Measurements from ENCODE around the gene ENOX1.

The ENOX1 gene

DNA sequence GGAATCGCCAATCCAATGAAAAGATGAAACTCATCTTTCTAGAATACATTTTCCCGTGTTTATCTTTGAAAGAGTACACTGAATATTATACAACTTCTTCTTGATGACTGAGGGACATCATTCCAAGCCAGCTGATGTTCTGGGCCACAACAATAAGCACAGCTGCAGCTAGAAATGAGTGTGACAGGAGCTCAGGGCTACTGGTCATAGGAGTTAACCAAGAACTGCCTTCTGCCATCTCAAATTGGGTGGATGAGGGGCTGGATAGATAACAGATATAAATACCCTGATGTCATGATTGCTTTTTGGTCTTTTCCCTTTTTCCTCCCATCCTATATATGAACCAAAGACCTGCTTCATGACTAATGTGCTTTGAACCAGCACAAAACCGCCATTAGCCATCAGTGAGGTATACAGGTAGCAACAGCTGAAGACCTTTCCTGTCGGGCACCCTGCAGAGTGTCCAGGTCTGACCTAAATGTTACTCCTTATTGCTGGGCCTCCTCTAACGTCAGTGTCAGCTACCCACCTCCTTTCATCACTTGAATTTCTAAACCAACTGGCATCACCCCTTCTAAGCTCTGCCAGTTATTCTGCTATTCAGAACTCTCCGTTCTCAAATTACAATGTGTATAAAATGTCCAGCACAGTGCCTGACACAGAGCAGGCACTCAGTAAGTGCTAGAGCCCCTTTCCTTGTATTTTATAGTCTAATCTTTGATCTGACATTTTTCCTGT, 178.2 kb downstream of the ENOX1 start:
- DNase-seq (ENCODE audit: low spot score): no peak

DNA sequence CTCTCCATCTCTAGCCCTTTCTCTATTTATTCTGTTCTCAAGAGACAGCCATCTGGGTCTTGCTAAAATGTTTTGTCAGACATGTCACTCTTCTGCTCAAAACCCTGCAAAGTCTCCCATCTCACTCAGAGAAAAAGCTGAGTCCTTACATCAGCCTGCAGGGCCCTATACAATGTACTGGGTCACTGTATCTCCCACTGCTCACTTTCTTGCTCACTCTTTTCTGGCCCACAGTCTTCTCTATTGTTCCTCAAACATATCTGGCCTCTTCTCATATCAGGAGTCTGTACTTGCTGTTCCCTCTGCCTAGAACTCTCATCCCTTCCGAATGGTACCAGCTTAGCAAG, 189.2 kb downstream of the ENOX1 start:
- no peak for DNase-seq (ENCODE audit: low spot score)

DNA sequence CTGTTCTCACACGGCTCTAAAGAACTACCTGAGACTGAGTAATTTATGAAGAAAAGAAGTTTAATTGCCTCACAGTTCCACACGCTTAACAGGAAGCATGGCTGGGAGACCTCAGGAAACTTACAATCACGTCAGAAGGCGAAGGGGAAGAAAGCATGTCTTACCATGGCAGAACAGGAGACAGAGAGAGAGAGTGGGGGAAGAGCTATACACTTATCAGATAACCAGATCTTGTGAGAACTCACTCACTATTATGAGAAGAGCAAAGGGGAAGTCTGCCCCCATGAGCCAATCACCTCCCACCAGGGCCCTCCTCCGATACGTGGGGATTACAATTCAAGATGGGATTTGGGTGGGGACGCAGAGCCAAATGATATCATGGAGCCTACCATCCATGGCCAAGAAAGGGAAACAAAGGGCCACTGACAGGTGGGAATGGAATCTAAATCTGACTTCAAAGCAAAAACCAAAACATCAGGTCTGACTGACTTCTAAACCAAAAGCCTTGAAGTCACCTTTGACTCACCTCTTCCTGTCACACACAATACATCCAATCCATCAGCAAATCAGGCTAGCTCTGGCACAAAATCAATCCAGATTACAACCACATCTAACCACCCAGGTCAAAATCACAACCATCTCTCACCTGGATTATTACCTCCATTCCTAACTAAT, 189.7 kb downstream of the ENOX1 start:
- DNase-seq (ENCODE audit: low spot score): no peak

DNA sequence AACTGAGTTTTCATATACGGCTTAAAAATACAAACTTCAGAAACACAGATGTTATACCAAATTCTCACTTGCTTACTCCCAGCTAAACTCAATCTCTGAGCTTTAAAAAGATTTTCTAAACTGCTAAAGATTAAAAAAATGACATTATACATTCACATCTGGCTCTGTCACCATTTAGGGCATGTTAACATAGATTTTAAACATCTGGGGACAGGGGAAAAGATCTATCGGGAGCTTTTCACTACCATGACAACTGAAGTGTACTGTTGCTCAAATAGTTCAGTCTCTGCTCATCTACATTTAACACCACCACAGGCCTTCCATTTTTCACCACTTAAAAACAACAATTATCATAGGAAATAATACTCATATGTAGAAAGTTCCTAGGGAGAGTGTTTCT, 190.8 kb downstream of the ENOX1 start:
- no peak for DNase-seq (ENCODE audit: low spot score)

DNA sequence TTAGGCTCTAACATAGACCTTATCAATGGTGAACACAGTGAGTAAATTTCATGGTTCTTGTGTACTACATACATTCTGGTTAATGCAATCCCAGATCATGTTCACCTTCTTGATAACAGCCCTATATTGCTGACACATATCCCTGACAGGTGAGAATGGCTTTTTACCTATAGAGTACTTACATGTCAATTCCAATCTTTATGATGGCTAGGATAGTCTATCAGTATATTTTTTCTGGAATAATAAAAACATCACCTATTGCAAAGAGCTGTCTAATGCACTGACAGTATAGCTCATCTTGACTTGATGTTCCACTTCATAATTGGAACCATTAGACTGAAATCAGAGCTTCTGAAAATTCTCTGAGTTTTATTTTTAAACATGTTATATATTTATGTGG, 199.4 kb downstream of the ENOX1 start:
- no peak for DNase-seq (ENCODE audit: low spot score)

DNA sequence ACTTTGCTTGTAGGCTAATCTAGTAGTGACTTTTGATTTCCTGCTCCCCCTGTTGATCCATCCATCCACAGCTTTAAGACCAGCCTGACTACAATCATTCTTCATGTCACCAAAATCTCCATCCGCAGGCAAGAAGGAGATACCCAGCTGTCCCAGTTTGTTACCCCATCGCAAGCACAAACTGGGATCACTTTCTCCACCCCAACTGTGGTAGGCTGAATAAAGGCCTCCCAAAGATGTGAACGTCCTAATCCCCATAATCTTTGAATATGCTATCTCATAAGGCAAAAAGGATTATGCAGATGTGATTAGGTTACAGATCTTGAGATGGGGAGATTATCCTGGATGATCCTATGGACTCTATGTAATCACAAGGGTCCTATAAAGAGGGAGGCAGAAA, 202.0 kb downstream of the ENOX1 start:
- DNase-seq (ENCODE audit: low spot score): peak; percentile 24

DNA sequence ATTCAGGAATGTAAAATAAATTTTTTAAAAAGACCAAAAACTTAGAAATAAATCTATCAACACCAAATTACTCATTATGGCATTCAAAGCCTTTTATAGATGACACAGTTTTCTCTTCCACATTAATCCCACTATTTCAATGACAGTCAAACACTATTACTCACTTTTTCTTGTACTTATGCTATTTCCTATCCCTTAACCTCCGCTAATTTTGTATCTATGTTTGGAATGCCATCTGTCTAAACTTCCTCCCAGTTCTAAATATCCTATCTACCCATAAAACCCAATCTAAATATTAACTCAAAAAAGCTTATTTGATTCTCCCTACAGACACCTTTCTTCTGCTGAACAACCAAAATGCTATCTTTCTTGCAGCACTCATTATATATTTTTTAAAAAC, 203.5 kb downstream of the ENOX1 start:
- DNase-seq (ENCODE audit: low spot score): no peak

DNA sequence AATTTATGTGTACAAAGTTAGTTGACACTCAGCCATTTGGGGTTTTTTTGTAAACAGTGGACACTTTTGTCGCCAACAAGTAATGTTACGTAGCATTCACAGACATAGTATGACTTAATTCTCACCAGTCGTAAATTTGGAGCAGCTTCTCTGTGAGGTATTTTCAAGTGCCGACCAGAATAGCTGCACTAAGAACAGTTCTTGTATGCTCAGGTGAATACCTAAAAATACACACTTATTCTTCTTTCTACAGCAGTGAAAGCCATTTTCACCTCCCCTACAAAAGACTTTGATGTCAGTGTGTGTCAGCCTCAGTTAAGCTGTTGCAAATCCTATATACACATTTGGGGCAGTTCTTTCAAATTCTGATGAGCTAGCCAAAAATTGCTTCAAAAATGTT, 206.5 kb downstream of the ENOX1 start:
- no peak for DNase-seq (ENCODE audit: low spot score)

DNA sequence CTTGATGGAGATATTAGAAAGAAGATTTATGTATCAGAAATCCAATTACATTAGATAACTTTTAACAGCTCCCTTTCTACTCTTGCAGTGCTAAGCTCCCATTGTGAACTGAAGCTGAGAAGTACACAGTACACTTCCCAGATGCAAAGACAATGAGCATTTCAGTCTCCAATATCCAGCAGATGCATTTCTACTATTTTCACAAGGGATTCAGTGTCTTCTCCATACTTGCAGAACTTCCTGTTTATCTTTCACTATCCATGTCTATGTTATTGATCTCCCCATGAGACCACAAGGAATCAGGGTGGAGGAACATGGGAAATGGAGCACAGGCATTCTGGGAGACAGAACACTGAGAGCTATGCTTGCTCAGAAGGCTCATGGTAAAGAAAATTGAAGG, 207.5 kb downstream of the ENOX1 start:
- DNase-seq (ENCODE audit: low spot score): no peak

DNA sequence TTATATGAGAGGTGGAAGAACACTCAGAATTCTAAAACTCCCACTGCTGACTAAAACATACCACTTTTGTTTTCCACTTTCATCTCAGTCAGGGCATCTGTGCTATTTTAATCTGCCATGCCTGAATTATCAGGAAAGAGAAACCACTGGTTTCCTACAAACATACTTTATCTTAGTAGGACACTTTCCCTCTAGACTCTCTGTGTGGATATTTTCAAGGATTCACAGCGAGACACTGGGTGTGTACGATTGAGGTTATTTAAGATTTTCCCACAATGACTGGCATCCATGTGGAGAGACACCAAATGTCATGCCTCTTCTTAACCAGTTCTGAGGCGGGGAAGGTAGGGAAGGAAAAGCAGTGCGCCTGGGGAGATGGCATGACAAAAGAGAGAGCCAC, 212.2 kb downstream of the ENOX1 start:
- DNase-seq (ENCODE audit: low spot score): no peak

DNA sequence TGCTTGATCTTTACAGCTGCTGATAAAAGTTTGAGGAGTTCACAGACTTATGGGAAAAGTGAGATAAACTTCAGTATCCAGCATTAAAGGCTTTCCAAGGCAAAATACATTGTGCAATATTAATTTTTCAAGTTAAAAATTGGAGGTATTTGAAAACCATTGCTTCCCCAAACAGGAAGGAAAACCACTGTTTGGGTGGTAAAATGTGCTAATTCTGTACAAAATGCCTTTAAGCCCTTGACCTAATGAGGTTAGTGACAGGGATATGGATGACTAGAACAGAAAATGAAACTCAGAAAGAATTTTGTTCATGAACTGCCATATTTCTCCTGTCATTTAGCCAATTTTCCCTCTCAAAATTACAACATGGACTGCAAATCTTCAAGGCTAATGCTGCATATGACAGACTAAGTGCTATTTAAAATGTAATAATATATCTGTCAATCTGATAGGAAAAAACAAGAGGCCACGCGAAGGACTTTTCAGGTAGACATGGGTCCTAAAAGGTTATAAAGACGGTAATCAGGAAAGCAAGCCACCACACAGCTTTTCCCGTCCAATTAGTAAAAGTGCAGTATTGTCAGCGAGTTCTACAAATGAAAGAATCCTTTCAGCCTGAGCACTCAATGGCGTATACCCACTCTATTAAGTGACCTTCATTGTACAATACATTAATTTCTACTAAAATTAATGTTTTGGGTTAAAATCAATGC, 212.8 kb downstream of the ENOX1 start:
- DNase-seq (ENCODE audit: low spot score): no peak

DNA sequence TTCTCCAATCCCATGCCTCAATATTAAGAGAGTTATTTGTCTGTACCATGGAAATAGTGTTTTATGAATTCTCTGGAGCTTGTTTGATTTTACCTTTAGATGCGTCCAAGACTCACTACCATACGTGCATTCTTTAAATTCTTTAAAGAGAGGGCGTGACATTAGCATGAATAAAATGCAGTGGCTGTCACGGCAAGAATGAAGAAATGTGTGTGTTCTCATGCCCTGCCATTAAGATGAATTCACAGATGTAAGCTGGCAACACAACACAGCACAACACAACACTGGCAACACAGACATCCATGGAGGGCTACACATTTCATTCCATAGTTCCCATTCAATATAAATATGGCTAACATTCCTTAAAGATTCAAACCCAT, 213.4 kb downstream of the ENOX1 start:
- DNase-seq (ENCODE audit: low spot score): no peak

DNA sequence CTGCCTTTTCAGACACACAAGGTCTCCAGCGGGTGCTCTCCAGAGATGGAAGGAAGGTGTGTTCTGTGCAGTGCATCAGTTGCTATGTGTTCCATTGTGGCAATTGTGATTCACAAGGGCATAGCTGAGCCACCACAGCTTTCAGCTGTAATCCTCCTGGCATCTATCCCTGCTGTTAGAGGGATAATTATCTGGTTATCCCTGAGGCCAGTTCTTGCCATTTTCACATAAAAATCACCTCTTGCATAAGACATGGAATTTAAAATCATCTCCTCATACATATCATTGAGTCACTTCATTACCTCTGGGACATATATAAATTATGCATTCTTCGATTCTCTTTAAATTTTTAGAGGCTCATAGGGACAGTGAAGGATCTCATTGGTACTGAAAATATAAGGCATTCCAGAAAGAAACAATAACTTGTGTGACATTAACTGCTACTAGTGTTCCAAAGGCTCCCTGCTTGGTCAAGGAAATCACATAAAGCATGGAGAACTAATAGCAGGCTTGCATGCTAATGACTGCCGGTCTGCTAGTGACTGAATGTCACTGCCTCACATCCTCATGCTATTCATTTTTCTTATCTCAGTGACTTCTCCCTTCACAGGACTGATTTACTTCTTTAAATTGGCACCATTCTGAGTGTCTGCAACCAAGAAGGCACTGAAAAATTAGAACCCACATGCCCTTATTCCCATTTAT, 214.0 kb downstream of the ENOX1 start:
- no peak for DNase-seq (ENCODE audit: low spot score)

DNA sequence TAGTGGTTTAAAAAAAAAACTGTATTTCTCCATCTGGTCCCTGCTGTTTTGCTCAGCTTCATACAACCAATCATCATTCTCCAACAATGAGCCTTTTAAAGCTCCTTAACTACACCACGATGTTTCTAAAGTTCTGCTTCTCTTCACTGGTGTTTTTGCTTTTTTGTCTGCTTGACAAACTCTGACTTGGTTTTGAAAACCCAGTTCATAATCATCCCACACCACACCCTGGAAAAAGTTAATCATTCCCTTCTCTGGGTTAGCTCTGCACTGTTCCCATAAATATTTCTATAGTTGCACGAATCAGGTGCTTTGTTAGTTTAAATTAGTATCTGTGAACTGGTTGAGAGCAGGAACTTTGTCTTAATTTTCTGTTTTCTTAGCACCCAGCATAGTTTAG, 217.1 kb downstream of the ENOX1 start:
- no peak for DNase-seq (ENCODE audit: low spot score)

DNA sequence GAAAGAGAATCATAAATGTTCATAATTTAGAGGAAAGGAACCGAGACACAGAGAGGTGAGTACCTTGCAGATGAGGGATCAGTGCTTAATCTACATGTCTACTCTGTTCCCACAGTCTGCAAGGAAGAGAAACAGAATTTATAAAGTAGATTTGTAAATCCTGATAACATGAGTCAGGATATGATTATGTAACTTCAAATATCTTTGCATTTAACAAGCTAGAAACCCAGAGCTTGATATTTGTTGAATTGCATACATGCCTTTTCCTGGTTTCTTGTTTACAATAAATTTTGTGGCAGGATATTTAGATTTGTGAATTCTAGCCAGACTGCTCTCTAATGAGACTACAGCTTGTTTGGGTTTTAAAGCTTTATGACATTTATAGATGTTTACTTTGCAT, 219.2 kb downstream of the ENOX1 start:
- DNase-seq (ENCODE audit: low spot score): no peak

DNA sequence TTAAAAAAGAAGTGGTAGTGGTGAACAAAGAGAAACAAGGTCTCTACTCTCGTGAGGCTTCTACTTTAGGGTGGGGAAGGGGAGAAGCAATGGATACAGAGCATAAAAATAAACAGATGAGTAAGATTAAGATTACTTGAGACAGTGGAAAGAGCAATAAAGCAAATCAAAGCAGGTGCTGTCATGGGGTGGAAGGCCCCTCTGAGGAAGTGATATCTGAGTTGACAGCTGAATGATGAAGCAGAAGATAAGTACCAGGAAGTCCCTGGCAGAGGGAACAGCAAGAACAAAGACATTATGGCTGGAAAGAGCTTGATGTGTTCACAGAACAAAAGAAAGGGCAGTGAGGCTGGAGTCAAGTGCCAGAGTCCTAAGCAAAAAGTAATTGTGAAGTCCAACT, 221.8 kb downstream of the ENOX1 start:
- DNase-seq (ENCODE audit: low spot score): no peak

DNA sequence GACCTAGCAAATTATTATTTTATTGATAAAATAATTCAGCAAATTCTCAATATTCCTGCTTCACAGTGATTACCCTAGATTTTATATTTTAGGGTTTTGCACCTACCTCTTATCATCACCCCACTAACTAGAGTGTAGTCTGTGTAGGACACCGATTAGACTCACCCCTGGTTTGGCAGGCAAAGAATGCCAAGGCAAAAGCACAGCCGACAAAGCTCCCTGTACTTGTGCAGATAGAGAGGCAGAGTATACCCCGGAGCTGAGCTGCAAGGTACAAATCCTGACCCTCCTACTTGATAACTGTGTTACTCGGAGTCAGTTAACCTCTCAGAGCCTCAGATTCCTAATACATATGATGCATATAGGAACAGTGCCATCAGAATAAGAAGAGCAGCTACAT, 225.7 kb downstream of the ENOX1 start:
- DNase-seq (ENCODE audit: low spot score): no peak

DNA sequence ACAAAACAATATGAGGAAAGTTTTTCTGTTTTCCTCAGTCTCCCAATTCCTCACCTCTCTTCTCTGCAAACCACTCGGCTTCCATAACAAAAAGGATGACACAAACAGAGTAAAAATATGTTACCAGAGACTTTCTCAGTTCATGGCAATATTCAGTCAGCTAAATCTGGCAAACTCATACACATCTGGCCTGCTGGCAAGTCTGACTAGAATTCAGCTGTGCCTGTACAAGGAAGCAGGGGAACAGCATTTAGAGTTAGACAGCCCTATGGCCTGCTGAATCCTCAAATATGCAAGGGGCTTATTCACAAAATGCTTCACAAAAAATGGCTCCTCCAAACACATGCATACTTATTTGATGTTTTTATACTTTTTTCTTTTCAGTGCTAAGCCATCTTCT, 227.8 kb downstream of the ENOX1 start:
- no peak for DNase-seq (ENCODE audit: low spot score)

DNA sequence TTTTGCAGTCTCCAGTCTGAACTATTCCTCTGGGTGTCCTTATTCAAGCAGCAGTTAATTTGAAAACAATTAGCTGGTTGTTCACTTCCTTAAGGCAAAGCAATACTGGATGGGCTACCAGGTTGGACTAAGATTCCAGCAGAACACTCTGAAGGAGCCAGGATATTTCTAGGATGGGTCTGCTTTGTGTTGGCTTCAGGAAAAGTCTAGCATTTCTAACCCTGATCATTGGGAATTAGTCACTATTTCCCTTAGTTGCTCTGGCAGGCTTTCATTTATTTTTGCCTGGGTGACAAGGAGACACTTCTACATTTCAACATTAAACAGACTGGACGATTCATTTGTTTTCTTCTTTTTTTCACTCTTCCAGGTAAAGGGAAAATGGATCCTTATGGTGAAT, 228.4 kb downstream of the ENOX1 start:
- DNase-seq (ENCODE audit: low spot score): no peak

DNA sequence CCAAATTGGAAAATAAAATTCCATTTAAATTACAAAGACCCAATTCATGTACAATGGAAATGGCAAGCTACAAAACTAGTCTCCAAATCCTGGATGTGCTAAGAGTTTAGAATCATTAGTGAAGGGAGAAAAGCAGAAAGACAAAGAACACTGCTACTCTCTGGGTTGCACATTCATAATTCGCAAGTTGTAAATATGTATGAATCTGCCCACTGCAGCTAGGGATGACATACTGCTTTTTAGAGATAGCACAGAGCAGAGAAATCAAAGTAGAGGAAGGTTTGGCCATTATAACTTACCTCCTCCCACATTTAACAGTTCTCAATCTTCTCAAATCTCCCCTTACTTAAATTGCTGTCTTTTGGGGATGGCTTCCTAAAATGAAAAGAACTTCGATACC, 231.1 kb downstream of the ENOX1 start:
- DNase-seq (ENCODE audit: low spot score): no peak

DNA sequence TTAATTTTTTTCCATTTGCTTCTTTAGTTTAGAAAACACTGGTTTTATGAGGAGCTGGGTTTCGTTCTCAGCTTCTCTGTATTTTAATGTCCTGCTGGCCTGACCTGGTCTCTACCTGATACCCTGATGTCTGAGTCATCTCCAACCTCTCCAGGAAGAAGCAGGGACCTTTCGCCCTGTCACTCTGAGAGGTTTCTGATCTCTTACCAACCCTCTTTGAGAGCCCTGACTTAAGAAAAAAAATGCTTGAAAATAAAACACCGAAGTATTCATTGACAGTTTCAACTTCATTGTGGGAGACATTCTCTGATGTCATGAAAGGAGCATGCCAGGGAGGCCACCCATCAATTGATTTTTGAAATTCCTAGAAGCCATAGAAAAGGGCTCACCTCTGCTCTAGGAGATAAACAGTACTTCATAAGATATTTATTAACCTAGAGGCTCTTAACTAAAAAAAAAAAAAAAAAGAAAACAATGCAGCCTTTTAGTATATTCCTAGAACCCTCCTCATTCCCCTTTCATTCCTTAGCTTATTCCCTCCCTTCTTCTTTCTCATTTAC, 234.8 kb downstream of the ENOX1 start:
- no peak for DNase-seq (ENCODE audit: low spot score)

DNA sequence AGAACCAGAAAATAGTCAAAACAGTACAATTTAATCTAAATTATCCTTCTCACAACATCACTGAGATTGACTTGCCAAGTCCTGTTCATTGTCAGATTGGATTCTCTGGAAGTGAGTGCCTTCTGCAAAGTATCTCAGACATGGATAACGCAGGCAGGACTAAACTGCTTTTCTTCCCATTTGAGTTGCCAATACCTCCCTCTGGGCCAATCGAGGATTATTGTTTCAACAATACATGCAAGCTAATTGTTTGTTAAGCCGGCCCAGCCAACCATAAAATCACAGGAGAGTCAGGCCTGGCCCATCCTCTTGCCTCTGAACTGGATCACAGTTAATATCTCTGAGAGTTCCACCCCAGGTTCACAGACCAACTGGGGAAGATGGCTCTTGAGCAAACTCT, 240.0 kb downstream of the ENOX1 start:
- no peak for DNase-seq (ENCODE audit: low spot score)

DNA sequence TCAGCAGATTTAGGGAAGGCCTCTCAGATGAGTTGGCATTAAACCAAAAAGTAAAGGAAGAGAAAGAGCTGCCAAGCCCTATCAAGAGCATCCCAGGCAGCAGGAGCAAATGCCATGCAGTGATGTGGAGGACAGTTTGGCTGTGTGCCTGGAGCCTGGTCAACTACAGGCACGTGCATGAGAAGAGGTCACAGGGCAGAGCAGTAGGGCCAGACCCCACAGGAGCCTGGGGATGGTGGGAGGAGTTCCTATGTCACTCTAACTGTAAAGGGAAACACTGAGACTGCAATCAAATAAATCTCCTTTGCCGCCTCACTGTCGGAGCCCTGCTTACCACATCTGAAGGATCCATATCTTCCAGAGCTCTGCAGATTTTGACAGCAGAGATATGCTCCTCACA, 240.5 kb downstream of the ENOX1 start:
- no peak for DNase-seq (ENCODE audit: low spot score)
